Measurements from ENCODE around the gene CCN6. TPM values are rescaled to one million over a fixed set of nuclear protein-coding genes. Genes with fewer than 3 reads are reported as not detected.

The CCN6 gene
- total RNA-seq (not detected), total RNA-seq (0 to 1.7 (median 0.09) reads per million in 172 experiments)
- polyA plus RNA-seq (2013, experiment 1 of 2), result 0.30 TPM
- 0.42 TPM for polyA plus RNA-seq (2013, experiment 2 of 2)

DNA sequence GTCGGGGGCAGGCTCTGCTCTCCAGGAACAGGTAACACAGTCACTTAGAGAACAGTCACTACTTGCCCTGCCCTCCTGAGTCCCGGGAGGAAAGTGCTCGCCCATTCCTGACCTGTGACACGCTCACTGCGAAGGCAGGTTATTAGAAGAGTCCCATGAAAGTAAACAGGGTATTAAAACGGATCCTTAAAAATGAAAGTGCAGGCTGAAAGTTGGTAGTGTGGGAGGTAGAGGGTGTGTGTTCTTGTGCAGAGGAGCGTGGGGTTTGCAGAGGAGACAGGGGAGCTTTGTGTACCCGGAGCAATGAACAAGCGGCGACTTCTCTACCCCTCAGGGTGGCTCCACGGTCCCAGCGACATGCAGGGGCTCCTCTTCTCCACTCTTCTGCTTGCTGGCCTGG is at the start of gene CCN6:
Gene CCN6, plus strand, starts transcription at position 104 of the 400 bp plus-strand sequence. Its CDS starts 254 bp downstream, at position 358.
- H3K9me3 ChIP-seq (ENCODE audit: control insufficient read depth in 1 of 2, insufficient read depth in 1 of 2, low read length in 2 of 2), result no peaks in the 10 kb centered on the region
- DNase-seq (no peak), ATAC-seq (ENCODE audit: poor library complexity) (no peak)
- TF ChIP-seq, protein P1, sequence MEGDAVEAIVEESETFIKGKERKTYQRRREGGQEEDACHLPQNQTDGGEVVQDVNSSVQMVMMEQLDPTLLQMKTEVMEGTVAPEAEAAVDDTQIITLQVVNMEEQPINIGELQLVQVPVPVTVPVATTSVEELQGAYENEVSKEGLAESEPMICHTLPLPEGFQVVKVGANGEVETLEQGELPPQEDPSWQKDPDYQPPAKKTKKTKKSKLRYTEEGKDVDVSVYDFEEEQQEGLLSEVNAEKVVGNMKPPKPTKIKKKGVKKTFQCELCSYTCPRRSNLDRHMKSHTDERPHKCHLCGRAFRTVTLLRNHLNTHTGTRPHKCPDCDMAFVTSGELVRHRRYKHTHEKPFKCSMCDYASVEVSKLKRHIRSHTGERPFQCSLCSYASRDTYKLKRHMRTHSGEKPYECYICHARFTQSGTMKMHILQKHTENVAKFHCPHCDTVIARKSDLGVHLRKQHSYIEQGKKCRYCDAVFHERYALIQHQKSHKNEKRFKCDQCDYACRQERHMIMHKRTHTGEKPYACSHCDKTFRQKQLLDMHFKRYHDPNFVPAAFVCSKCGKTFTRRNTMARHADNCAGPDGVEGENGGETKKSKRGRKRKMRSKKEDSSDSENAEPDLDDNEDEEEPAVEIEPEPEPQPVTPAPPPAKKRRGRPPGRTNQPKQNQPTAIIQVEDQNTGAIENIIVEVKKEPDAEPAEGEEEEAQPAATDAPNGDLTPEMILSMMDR (IDR thresholded peaks at IDR 0.05), result no peak
- CTCF ChIA-PET, result no interaction called here
- POLR2A ChIA-PET, result no interaction called here
- H3K36me3 Mint-ChIP-seq (ENCODE audit: low read depth), result no peaks in the 10 kb centered on the region
- no peaks in the 10 kb centered on the region for H3K9me3 Mint-ChIP-seq
- H3K27ac Mint-ChIP-seq, result no peak within 1 kb of the TSS
- no peaks in the 10 kb centered on the region for H3K27me3 ChIP-seq (ENCODE audit: control insufficient read depth in 1 of 2, insufficient read depth in 2 of 2, low read length in 2 of 2)
- H3K27me3 Mint-ChIP-seq, result peaks cover 5% of the 10 kb centered on the region
- H3K27ac ChIP-seq (ENCODE audit: low read depth in 1 of 2, low read length in 2 of 2), result no peak within 1 kb of the TSS
- no peaks in the 10 kb centered on the region for H3K4me1 Mint-ChIP-seq (ENCODE audit: low read depth)
- intact Hi-C loops (cut with DNase I, micrococcal nuclease), result no loop called here
- H3K4me3 ChIP-seq (ENCODE audit: low read length), result no peak within 1 kb of the TSS
- no peak within 1 kb of the TSS for H3K4me3 Mint-ChIP-seq
- no peaks in the 10 kb centered on the region for H3K4me1 ChIP-seq (ENCODE audit: insufficient read depth, low read length)
- H3K36me3 ChIP-seq (ENCODE audit: insufficient read depth, low read length), result no peaks in the 10 kb centered on the region

DNA sequence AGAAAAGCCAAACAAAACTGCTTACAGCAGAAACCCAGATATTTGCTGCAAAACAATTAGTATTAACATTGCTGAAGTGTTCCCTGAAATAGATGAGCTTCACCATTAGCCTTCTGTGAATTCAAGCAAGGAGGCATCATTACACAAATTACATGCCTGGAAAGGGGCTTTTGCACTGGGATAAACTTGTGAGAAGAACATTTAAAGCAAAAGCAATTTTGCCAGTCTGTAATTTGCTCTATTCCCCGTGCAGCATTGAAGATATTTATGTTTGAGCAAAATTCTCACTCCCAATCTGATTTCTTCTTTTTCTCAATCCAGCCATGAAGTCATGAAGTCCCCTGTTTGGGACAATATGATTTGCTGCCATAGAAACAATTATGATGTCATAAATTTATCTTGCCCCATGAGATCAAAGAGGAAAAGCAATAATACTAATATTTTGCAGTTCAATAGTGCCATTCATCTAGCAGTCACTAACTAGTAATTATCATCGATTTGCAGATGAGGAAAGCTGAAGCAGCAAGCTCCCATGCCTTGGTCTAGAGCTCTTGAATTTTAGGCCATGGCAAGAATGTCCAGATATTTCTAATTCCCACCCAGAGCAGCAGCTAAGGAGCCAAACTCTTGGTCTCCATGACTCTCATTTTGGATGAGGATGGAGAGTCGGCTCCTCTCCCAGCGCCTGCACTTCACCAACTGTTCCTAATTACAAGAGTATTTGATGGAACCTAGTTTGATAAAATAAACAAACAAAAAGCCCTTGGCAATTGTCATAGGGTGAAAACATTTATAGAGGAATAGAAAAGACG is 49.5 kb upstream of the CCN6 start:
- Histone ChIP-seq H3K27me3 (ENCODE audit: control insufficient read depth in 1 of 2, insufficient read depth in 2 of 2, low read length in 2 of 2) (no peaks in the 10 kb centered on the region), H3K4me1 (ENCODE audit: insufficient read depth, low read length) (no peaks in the 10 kb centered on the region), H3K36me3 (ENCODE audit: insufficient read depth, low read length) (no peaks in the 10 kb centered on the region), H3K4me3 (ENCODE audit: low read length) (no peak overlapping the region), H3K9me3 (ENCODE audit: control insufficient read depth in 1 of 2, insufficient read depth in 1 of 2, low read length in 2 of 2) (no peaks in the 10 kb centered on the region), H3K27ac (ENCODE audit: low read depth in 1 of 2, low read length in 2 of 2) (no peak overlapping the region)
- ATAC-seq (ENCODE audit: poor library complexity) (no peak), DNase-seq (no peak)
- H3K36me3 Mint-ChIP-seq (ENCODE audit: low read depth), result no peaks in the 10 kb centered on the region
- ChIA-PET CTCF (interaction anchor here (0.6 kb wide), 1 partner anchor 263 kb away, joined by 3 read pairs; no protein-coding TSS in a partner anchor), POLR2A (no interaction called here)
- H3K27ac Mint-ChIP-seq, result no peak overlapping the region
- TF ChIP-seq, protein P1 (IDR thresholded peaks at IDR 0.05), result no peak
- H3K4me3 Mint-ChIP-seq, result no peak overlapping the region
- intact Hi-C loops (cut with DNase I, micrococcal nuclease), result no loop called here
- no peaks in the 10 kb centered on the region for H3K9me3 Mint-ChIP-seq
- H3K4me1 Mint-ChIP-seq (ENCODE audit: low read depth), result peaks cover 7% of the 10 kb centered on the region
- no peaks in the 10 kb centered on the region for H3K27me3 Mint-ChIP-seq

DNA sequence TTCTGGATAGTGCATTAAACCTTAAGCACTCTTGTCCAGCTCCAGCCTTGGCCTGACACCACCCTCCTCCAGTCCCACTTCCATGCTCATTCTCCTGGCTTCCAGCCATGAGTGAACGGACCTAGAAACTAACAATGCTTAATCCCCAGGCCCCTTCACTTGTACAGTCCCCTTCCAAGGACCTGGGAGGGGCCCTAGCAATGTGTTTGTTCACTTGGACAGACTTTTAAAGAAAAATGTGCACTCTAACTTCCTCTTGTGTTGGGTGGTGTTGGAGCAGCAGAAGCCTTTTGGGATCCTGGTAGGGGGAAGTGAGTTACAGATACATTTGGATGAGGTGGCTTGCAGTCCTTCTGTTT is 48.9 kb upstream of the CCN6 start:
- Histone ChIP-seq H3K36me3 (ENCODE audit: insufficient read depth, low read length) (no peaks in the 10 kb centered on the region), H3K9me3 (ENCODE audit: control insufficient read depth in 1 of 2, insufficient read depth in 1 of 2, low read length in 2 of 2) (no peaks in the 10 kb centered on the region), H3K27me3 (ENCODE audit: control insufficient read depth in 1 of 2, insufficient read depth in 2 of 2, low read length in 2 of 2) (no peaks in the 10 kb centered on the region), H3K4me3 (ENCODE audit: low read length) (no peak overlapping the region), H3K27ac (ENCODE audit: low read depth in 1 of 2, low read length in 2 of 2) (no peak overlapping the region), H3K4me1 (ENCODE audit: insufficient read depth, low read length) (no peaks in the 10 kb centered on the region)
- no peak for DNase-seq
- Mint-ChIP-seq H3K4me3 (no peak overlapping the region), H3K4me1 (ENCODE audit: low read depth) (peaks cover 7% of the 10 kb centered on the region), H3K27me3 (no peaks in the 10 kb centered on the region), H3K9me3 (no peaks in the 10 kb centered on the region), H3K36me3 (ENCODE audit: low read depth) (no peaks in the 10 kb centered on the region), H3K27ac (no peak overlapping the region)
- no peak for ATAC-seq (ENCODE audit: poor library complexity)
- ChIA-PET CTCF (interaction anchor here (0.6 kb wide), 1 partner anchor 264 kb away, joined by 3 read pairs; no protein-coding TSS in a partner anchor), POLR2A (no interaction called here)
- TF ChIP-seq, protein P1 (IDR thresholded peaks at IDR 0.05), result no peak
- intact Hi-C loops (cut with DNase I, micrococcal nuclease), result no loop called here
